NB4 (cell line): ENCODE data around the gene LLCFC1.

Source experiments
- MYC ChIP-seq: IDR thresholded peaks from 2 replicates; pipeline ENCODE4 v1.6.1; 2011; ENCODE audit warnings: low read depth, low read length
- POLR2A ChIP-seq: IDR thresholded peaks from 2 replicates; pipeline ENCODE4 v1.6.1; 2011; ENCODE audit warnings: mild to moderate bottlenecking; ENCODE audit not compliant: insufficient read length; ENCODE audit errors: extremely low read depth
- TF ChIP-seq, protein P1 (sequence below): IDR thresholded peaks from one replicate; pipeline ENCODE4 v1.5.1; 2012; ENCODE audit warnings: low read depth, low read length
- TF ChIP-seq, protein P2 (sequence below): IDR thresholded peaks from 2 replicates; pipeline ENCODE4 v1.6.1; 2011; ENCODE audit warnings: low read depth, low read length

DNA sequence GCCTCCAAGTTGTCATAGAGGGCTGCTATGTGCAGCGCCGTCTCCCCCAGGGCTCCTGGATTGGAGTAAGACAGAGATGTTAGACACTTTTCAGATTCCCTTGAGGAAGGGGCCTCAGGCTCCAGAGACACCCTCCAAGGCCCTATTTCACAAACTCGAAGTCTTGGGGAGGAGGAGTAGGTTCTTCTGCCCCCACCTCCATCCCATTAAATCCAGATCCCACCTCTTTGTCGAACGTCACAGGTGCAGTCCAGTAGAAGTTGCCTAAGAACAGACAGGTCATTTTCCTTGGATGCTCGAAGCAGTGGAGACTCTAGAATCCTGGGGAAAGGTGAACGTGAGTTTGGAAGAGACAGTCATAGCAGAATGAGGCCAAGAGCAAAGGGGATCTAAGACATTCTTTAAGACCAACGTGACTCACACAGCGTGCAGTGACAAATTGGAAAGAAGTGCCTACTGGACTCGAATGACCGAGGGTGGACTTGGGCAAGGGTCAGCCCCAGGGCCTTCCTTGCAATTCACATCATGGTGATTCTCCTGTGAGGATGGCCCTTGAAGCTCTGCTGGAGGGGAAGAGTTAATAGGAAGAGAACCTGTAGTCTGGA lies 9.1 kb upstream of the LLCFC1 start:
- TF ChIP-seq POLR2A, result no peak
- TF ChIP-seq, protein P1, sequence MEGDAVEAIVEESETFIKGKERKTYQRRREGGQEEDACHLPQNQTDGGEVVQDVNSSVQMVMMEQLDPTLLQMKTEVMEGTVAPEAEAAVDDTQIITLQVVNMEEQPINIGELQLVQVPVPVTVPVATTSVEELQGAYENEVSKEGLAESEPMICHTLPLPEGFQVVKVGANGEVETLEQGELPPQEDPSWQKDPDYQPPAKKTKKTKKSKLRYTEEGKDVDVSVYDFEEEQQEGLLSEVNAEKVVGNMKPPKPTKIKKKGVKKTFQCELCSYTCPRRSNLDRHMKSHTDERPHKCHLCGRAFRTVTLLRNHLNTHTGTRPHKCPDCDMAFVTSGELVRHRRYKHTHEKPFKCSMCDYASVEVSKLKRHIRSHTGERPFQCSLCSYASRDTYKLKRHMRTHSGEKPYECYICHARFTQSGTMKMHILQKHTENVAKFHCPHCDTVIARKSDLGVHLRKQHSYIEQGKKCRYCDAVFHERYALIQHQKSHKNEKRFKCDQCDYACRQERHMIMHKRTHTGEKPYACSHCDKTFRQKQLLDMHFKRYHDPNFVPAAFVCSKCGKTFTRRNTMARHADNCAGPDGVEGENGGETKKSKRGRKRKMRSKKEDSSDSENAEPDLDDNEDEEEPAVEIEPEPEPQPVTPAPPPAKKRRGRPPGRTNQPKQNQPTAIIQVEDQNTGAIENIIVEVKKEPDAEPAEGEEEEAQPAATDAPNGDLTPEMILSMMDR, result no peak
- TF ChIP-seq, protein P2, sequence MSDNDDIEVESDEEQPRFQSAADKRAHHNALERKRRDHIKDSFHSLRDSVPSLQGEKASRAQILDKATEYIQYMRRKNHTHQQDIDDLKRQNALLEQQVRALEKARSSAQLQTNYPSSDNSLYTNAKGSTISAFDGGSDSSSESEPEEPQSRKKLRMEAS, result no peak
- no peak for TF ChIP-seq MYC
